GM12891 (cell line): ENCODE data around the gene CCDC169.

Experiments used
- POLR2AphosphoS5 ChIP-seq: IDR thresholded peaks from 2 replicates; pipeline ENCODE4 v1.6.1; 2011; ENCODE audit warnings: low read depth, low read length, control low read depth
- SPI1 ChIP-seq: IDR thresholded peaks from 2 replicates; pipeline ENCODE4 v1.6.1; 2011; ENCODE audit warnings: low read depth, low read length, control low read depth

GRCh38 chr13:36344886-36345437, 47.3 kb upstream of the CCDC169 start:
- TF ChIP-seq SPI1 (no peak), POLR2AphosphoS5 (no peak)
